NAMALWA (cell line): ENCODE results near the gene CACUL1.

ENCODE experiments used
- DNase-seq: peaks from one replicate; pipeline ENCODE4 v3.0.0-alpha.2; 2015; ENCODE audit warnings: low spot score

CACUL1 gene

DNA sequence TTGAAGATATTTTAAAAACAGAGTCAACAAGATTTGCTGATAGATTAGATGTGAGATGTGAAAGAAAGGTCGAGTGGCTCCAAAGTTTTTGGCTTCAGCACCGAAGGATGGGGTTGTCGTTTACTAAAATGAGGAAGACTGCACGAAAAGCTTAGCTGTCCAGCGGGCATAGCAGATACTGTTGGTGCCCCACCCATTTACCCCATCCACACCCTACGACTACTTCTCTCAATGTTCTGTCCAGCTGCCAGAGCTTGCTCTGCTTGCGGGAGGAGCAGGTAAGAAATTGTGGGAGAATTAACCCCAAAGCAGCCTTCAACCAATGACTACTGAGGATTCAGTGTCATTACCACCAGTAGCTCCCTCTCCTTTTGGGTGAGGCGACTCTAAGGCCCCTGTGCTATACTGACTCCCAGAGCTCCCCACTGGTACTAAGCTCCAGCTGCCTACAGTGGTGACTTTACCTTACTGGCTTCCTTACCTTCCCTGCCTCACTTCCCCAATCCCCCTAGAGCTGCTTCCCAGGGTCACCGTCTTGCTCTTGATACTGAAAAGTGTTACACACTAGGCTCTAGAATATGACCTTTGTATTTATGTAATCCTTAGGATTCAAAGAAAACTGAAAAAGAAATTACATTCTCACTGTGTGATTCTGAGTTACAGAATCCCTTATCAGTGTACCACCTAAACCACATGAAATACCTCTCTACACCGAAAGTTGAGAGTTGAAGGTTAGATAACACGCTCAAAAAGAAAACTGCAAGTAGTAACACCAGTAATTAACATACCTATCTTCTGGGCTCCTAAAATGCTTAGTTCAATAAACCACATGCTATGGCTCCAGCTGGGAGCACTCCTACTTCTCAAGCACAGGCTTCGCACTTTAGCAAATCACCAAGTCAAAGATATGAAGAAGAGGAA lies 22.3 kb downstream of the CACUL1 start:
- DNase-seq = no peak

DNA sequence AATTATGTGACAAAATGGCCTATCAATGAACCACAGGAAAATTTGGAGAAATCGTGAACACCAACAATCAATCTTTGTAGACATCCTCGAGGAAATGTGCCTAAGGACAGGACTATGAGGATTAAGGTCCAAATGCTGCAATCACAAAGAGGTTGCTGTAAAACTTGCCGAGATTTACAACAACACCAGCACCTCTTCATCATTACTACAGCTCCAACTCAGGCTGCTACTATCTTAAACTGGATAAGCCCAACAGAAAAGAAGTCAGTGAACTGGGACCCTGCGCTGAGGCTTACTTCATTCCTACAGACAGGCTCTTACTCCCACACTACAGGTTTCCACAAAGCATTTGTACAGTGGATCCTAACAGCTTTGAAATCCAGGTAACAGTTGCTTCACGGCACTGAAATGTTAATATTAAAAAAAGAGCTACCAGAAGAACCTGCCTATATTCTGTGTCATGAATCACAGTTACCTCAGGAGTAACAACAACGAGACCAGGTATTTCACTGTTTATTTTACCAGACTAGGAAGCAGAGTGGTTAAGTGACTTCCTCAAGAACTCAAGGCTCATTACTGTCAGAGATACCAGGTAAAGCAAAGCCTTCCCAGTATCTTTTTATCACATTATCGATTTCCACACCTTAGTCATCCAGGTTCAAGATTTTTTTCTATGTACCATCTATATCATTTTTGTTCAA lies 23.9 kb downstream of the CACUL1 start:
- no peak for DNase-seq

DNA sequence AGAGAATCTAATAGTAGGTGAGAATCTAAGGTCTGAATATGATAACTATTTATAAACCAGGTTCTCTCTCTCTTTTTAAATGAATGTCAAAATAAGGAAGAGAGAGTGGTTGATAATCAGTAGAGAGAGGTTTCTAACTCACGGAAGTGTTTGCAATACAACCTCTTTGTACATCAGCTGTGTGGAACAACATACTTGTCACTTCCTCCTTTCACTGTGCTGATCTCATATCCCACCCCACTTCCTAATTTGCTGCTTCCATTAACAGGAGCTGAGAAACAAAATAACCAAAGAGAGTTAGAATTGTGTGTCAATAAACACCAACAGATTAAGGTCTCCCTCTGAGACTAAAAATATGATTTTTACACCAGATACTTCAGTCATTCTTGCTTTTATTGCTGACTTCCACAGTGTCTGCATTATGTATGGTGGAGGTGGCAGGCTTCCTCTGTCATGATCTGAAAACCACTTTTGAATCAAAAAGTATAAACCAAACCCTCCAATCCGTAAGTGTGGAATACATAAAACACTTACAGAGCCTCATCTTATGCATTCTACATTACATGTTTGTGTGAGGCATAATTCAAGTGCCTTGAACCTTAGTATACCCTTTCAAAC lies 25.0 kb downstream of the CACUL1 start:
- DNase-seq = peak; percentile 75

DNA sequence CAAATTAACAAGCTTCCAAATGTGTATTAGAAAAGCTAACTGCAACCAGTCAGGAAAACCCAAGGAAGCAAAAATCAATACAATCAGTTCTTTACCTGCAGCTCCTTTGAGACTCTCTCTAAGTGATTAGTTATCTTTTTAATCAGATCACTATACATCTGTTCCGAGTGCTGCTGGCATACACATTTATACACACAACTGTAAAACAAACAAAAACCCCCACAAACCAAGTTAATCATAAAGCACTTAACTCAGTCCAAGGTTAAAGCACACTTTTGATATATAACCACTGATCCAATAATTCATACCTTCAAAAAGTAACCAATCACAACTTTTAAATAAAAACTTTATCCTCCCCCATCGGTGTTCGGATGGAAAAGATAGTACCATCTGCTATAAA lies 25.6 kb downstream of the CACUL1 start:
- DNase-seq = no peak

DNA sequence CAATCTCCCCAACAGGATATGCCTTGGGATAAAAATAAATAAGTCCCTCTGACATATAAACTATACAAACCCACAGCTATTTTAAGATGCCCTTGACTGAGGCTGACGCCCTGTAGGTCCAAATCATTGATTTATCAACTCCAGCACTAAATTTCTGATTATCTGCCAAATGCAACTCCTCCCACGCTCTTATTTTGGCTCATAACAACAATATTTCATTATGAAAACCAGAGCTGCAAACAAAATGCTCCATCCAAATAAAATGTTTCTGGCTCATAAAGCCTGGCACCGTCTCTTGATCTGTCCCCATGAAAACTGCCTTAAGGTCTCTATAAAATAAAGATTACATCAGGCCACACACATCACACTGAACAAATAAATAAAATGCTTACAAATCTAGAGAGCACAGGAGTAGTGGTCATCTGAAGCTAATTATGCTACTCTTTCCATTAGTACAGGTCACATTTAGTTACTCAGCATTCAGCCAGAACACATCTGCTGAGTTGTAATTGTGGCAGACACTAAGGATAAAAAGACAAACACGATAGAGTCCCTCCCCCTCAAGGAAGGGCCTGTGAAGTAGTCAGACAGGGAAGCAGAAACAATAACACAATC lies 28.8 kb downstream of the CACUL1 start:
- no peak for DNase-seq

DNA sequence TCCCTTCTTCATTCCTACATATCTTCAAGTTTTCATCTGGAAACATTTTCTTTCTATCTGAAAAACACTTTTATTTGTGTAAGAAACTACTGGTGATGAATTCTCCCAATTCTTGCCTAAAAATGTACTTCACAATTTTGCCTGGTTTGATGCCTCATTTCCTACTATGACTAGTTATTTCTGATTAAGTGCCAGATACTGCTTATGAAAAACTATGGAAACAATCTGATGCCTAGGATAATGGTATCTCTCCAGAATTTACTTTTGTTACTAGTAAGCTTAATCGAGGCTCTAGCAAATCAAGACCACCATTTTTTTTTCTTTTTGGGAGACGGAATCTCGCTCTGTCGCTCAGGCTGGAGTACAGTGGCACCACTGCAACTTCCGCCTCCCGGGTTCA lies 31.3 kb downstream of the CACUL1 start:
- no peak for DNase-seq

DNA sequence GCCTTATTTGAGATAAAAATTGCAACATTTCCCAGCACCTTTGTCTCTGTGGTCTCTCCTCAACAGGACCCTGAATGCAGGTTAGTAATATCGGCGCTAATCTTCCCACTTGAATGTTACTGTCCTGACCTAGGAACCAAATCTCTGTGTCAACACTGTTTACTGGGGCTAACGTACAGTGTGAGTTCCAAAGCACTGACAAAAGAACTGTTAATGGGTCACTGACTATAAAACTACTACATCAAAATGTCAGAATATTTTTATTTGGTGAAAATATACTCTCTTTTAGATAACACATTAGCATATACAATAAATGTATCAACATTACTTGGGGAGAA lies 33.3 kb downstream of the CACUL1 start:
- DNase-seq = no peak

DNA sequence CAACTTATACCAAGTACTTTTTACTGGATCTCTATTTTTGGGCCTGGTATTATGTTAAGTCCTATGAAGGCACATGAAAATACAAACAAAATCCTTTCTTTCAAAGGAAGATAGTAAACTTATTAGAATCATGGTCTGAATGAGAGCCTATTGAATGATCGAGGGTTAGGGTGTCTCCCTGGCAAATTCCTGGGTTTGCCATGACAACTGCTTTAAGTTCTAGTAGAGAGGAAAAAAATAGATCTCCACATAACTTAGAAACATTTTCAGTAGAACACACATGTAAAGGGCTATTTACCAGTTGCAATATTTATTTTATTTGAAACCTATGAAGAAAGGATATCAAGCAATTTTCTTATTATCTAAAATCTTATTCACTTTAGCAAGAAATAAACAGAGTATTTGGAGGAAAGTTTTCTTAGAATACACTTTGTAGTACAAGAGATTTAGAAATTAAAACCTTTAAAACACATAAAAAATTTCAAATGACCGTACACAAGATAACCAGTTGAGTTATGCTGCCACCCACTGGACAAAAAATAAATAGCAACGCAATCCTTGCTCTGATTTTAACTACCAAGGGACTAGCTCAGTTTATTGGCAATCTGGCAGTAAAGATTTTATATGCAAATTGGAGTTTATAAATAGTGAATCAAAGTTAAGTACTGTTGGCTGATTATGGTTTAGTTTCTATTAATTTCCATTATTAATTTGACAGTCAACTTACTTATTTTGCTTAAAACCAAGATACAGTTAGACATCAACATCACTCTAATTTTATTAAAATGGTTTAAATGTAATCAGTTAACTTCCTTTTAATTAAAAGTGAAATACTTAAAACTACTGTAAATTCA lies 33.9 kb downstream of the CACUL1 start:
- peak; percentile 81 for DNase-seq

DNA sequence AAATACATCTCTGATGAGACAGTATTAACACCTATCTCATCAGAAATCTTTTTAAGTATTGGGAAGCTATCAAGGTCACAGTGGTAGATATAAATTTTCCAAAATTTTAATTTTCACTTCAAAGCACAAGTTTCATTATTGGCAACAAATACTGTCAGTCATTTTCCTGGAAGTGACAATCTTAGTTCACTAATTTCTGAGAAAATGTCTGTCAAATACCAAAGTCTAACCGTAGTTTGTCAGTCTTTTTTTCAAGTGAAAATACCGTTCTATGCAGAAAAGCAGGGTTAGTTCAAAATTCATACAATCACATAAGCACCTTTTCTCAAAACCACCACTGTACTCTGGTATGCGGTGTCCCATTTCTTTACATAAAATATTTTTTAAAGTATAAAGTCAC lies 40.4 kb downstream of the CACUL1 start:
- no peak for DNase-seq

DNA sequence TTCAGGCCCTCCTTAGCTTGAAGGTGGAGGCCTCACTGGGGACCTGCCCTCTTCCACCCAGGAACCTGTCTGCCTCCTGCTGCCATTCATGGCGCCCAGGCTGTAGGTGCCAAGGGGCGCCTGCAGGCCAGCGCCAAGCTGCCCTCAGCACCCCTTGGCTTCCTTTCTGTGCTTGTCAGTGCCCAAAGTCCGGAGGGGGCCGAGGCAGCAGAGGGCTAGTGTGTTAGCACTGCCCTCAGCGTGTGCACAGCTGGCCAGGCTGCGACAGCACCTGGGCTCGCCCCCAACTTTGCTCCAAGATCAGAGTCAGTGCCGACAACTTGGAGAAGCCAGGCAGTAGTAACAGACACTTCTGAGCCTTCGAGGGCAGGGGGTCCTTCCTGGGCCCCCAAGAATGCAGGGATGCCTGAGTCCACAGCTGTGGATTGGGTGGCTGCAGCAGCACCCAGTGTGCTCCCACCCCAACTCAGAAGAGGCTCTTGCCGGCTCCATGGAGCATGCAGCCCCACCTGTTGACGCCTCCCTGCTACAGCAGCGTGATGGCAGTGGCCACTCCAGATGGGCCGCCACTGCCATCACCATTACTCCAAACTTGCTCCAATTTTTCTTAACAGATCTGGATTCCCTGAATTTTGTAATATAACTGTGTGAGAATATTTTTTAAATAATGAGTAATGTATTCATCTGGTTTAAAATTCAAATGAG lies 41.7 kb downstream of the CACUL1 start:
- DNase-seq = no peak

DNA sequence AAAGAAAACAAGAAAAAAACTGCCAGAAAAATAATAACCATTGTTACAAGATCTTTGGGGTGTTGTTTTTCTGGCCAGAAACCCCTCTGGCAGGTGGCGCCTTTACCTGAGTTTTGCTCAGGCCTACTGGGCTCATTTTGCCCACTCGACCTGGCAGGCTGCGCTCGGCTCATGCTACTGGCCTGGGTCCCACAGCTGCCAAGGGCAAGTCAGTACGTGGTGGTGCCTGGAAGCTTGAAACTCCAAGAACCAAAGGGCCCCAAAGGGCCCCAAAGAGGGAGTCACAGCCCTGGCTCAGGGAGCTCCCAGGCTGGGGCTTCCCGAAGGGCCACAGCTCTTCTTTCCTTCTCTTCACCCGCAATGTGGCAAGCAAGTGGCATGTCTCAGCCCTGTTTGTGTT lies 42.7 kb downstream of the CACUL1 start:
- no peak for DNase-seq

DNA sequence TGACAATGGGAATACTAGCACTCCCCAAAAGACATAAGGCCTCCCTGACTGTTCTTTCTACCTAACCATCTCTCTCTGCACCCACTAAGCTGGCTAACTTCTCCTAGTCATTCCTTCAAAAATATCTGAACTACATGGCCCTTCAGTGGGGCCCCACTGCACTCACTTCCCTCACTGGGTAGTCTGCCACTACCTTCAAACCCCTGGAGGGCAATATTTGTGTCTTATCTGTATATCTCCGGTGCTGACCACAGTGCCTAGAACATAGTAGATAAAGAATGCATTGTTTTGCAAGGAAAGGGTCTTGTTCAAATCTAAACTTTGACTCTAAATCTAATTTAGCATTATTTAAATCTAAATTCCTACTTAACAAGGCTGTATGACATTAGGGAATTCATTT lies 44.3 kb downstream of the CACUL1 start:
- DNase-seq = no peak

DNA sequence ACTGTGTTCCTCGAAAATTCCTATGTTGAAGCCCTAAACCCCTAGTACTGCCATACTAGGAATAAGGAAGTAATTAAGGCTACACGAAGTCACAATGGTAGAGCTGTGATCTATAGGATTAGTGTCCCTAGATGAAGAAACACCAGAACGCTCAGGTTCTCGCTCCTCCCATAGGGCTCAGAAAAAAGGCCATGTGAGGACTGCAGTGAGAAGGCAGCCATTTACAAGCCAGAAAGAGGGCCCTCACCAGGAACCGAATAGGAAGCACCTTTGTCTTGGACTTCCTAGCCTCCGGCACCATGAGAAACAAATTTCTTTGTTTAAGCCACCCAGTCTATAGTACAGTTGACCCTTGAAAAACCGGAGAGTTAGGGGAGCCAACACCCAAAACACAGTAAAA lies 46.2 kb downstream of the CACUL1 start:
- no peak for DNase-seq

DNA sequence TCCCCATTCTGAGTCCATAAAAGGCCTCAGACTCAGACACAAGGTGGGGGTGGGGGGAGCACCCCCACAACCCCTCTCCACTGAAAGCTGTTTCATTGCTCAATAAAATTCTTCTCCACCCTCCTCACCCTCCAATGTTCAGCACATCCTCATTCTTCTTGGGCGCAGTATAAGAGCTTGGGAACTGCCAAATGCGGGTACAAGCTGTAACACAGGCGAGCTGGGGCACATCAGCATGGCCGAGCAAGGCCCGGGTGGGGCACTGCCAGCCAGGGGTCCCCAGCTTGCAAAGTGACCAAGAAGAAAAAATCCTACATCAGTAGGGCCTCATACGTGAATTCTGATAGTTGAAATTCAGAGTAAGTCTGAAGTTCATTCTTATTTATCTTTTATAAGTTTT lies 50.1 kb downstream of the CACUL1 start:
- DNase-seq = no peak

DNA sequence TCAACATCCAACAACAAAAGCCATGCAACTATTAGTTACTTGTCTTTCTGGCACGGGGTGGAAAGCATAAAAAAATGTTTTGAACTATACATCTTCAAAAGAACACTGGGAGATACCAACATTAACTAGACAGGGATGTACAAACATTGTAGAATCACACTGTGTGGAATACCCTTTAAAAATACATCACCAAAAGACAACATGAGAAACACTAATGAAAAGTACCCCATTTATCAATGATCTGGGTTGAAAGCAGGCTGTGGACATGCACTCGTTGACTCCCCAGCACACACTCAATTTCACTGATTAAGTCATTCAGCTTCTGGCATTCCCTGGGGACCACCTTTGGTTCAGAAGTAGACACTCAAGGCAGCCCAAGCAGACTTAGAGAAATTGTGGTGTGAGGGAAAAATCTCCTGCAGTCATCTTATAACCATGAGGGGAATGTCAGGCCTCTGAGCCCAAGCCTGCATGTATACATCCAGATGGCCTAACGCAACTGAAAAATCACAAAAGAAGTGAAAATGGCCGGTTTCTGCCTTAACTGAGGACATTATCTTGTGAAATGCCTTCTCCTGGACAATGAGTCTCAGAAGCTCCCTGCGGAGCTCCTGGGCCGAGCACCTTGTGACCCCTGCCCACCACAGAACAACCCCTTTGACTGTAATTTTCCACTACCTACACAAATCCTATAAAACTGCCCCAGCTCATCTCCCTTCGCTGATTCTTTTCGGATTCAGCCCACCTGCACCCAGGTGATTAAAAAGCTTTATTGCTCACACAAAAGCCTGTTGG lies 53.0 kb downstream of the CACUL1 start:
- peak; percentile 9 for DNase-seq

DNA sequence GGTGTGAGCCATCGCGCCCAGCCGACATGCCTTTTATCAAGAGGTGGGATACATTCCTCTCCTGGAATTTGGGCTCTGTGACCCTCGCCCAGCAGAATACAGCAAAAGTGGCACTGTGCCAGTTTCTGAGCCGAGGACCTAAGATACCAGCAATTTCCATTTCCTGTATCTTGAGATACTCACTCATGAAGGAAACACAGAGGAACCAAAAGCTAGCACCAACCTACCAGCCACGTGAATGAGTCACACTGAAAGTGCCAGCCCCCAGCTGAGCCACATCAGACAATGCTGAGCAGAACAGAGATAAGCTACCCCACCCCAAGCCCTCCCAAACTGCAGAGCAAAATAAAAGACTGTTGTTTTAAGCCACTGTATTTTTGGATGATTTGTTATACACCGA lies 56.3 kb downstream of the CACUL1 start:
- DNase-seq = no peak

DNA sequence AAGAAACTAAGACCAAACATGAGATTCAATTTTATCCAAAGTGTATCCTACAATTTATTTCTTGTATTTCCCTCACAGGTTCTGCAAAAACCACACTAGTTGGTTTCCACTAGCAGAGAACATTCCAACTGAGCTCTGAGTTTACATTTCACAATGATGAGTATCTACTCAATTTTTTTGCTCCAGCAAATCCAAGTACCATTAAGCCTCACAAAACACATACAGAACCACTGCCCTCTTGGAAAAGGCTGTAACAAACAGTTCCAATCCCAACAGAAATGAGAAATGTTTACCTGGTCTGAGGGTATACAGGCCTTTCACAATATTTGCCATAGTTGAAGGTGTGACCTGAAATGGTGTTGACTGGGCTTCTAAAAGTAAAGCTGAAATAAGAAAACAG lies 59.9 kb downstream of the CACUL1 start:
- DNase-seq = no peak

DNA sequence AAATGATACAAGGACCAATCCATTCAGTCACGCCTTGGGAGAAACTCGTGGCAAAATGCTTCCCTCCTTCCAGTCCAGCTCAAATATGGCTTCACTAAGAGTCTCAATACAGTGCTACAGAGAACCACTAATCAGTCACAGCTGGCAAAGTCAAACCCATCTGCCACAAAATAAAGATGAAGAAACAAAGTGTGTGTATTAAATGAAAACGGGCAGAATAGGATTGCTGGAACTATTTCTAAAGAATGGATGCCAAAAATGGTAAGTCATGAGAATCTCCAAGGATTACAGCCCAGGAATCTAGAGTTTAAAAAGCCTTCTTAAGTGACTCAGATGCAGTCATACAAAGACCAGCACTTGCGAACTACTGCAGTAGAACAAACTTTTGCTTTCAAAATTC lies 61.9 kb downstream of the CACUL1 start:
- DNase-seq = no peak

DNA sequence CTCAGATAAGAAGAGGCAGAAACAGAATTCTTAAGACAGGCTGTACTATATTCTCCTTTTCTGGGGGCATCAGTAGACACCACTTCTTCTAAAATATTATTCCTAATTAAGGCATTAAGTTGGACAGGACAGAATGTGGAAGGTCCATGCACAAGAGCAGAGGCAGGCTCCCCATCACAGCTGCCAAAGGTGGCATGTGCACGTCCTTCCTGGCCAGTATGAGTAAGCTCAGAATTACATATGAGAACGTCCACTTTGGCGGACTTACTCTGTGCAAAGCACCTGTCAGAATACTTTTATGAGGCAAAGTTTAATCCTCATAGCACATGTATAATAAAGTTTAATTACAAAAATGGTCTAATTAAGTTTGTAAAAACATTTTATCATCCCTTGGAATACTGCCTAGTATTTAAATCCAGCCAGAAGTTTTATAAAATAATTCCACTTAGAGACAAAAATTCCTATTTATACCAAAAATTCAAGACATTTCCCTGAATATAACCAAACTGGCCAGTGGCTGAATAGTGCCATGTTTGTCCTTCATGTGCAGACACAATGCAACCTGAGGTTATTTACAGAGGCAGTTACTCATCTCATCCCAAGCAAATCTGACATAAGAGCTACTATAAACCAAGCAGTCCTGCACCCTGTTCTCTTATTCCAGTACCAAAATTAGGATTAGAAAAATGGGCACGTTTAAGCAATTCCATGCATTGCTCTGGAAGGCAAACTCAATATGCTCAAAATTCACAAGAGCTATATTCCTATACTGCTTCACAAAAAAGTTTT lies 65.5 kb downstream of the CACUL1 start:
- no peak for DNase-seq

DNA sequence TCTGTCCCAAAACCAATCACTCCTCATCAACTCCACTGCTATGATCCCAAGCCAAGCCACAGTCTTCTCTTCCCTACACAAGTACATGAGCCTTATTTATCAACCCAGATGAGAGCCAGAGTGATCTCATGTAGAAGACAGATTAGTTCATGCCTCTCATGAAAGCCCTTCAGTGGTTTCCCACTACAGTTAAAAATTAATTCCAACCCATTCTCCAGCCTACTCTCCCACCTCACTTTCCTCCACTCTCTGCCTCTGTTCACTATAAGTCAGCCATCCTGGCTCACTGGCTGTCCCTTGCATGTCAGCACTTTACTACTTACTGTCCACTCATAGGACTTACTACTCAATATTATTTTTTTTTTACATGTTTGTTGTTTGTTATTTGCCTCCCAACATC lies 67.3 kb downstream of the CACUL1 start:
- DNase-seq = no peak
